Uterus (tissue), 2 donors: Measurements from ENCODE around the gene ZNF101.

Experiments
- POLR2A ChIP-seq, 2 donors: fragments of 450-650 bp; IDR thresholded peaks; one replicate each; pipeline ENCODE4 v1.6.1; 2016; ENCODE audit warnings: antibody characterized with exemption in 2 of 2, mild to moderate bottlenecking in 1 of 2, moderate library complexity in 1 of 2
- TF ChIP-seq, protein P1 (sequence below), 4 experiments: fragments of 200-600 bp in 2 of 4; fragments of 450-650 bp in 2 of 4; sonication (generic) in 2 of 4; IDR thresholded peaks; one replicate each; pipeline ENCODE4 v1.5.1; 2016 to 2019; ENCODE audit warnings: antibody characterized with exemption in 4 of 4, mild to moderate bottlenecking in 2 of 4, moderate library complexity in 1 of 4

DNA sequence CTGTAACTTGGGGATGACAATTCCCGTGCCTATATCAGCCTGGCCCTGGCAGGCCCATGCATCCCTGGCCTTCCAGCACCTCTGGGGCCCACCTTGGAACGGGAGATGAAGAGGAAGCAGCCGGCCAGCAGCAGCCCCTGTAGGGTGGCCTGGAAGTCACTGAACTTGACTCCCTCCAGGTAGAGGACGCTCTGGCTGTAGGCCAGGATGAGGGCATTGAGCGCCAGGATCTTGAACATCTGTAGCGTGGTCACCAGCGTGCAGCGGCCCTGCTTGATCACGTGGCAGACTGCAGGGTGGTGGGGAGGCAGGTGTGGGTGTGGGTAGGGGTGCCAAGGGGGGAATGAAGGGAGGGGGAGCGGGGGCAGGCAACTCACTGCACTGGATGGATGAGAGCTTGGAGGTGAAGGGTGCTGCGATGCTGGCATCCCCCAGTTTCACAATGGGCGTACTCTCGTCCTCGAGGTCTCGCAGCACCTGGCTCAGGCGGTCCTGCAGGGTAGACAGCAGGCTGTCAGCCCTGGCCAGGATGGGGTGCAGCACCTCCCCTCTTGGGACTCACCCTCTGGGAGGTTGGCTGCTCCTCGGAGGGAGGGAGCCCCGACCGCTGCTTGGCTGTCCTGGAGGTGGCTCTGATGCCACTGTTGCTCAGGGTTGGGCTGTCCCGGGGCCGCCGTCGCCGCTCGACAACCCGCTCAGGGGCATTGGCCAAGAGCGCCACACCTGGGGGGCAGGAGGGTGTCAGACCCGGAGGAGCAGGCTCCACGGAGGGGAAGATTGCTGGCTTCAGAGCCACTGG lies 21.4 kb upstream of the ZNF101 start:
- no peak for TF ChIP-seq POLR2A (IDR thresholded peaks at IDR 0.05)
- TF ChIP-seq, protein P1, sequence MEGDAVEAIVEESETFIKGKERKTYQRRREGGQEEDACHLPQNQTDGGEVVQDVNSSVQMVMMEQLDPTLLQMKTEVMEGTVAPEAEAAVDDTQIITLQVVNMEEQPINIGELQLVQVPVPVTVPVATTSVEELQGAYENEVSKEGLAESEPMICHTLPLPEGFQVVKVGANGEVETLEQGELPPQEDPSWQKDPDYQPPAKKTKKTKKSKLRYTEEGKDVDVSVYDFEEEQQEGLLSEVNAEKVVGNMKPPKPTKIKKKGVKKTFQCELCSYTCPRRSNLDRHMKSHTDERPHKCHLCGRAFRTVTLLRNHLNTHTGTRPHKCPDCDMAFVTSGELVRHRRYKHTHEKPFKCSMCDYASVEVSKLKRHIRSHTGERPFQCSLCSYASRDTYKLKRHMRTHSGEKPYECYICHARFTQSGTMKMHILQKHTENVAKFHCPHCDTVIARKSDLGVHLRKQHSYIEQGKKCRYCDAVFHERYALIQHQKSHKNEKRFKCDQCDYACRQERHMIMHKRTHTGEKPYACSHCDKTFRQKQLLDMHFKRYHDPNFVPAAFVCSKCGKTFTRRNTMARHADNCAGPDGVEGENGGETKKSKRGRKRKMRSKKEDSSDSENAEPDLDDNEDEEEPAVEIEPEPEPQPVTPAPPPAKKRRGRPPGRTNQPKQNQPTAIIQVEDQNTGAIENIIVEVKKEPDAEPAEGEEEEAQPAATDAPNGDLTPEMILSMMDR (IDR thresholded peaks at IDR 0.05), result no peak
